GM12878 (cell line): ENCODE results near the gene C16orf90. TPM values are rescaled to one million over a fixed set of nuclear protein-coding genes. Genes with fewer than 3 reads are reported as not detected.

Experiments used
- ATF7 ChIP-seq: fragments of 450-650 bp; IDR thresholded peaks from 2 replicates; pipeline ENCODE4 v1.6.1; 2016; ENCODE audit warnings: low read depth, mild to moderate bottlenecking
- HSF1 ChIP-seq: fragments of 150-350 bp; IDR thresholded peaks from 2 replicates; pipeline ENCODE4 v1.6.1; 2014; ENCODE audit warnings: mild to moderate bottlenecking, low read depth, low read length
- LARP7 ChIP-seq: fragments of 450-650 bp; IDR thresholded peaks from 2 replicates; pipeline ENCODE4 v1.6.1; 2017; ENCODE audit warnings: mild to moderate bottlenecking
- NFIC ChIP-seq: IDR thresholded peaks from 2 replicates; pipeline ENCODE4 v1.6.1; 2012; ENCODE audit warnings: low read depth, mild to moderate bottlenecking, inconsistent platforms, low read length, moderate library complexity
- NFXL1 ChIP-seq: fragments of 450-650 bp; IDR thresholded peaks from 2 replicates; pipeline ENCODE4 v1.6.1; 2017; ENCODE audit warnings: antibody characterized with exemption, mild to moderate bottlenecking, borderline replicate concordance
- RAD51 ChIP-seq: fragments of 450-650 bp; IDR thresholded peaks from 2 replicates; pipeline ENCODE4 v1.6.1; 2016; ENCODE audit warnings: moderate library complexity, mild to moderate bottlenecking, inconsistent platforms
- RELA ChIP-seq: fragments of 450-650 bp; IDR thresholded peaks from 2 replicates; pipeline ENCODE4 v1.8.0; 2014; ENCODE audit warnings: borderline replicate concordance; ENCODE audit not compliant: partially characterized antibody
- SMAD5 ChIP-seq: IDR thresholded peaks from 2 replicates; pipeline ENCODE4 v1.6.1; 2016; ENCODE audit warnings: antibody characterized with exemption, low read depth
- SMARCA5 ChIP-seq: fragments of 450-650 bp; IDR thresholded peaks from 2 replicates; pipeline ENCODE4 v1.6.1; 2017; ENCODE audit warnings: mild to moderate bottlenecking
- SRF ChIP-seq, 2 experiments: IDR thresholded peaks; 2 replicates each; pipeline ENCODE4 v1.6.1; 2011; ENCODE audit warnings: low read depth in 2 of 2, low read length in 2 of 2, mild to moderate bottlenecking in 1 of 2, moderate library complexity in 1 of 2
- ZNF217 ChIP-seq: fragments of 450-650 bp; IDR thresholded peaks from 2 replicates; pipeline ENCODE4 v1.6.1; 2017; ENCODE audit warnings: antibody characterized with exemption, mild to moderate bottlenecking
- ZSCAN29 ChIP-seq: fragments of 450-650 bp; IDR thresholded peaks from 2 replicates; pipeline ENCODE4 v1.6.1; 2017; ENCODE audit warnings: mild to moderate bottlenecking, moderate library complexity
- ZZZ3 ChIP-seq: IDR thresholded peaks from 2 replicates; pipeline ENCODE4 v1.6.1; 2011; ENCODE audit warnings: low read depth; ENCODE audit not compliant: control insufficient read depth, insufficient read length
- polyA plus RNA-seq, 11 experiments: library from polyadenylated mRNA; depleted of rRNA in 4 of 11; unstranded in 6 of 11; stranded (reverse) in 5 of 11; fragments of >200 nt; fragmentation: Nextera tagmentation in 4 of 11; fragmentation: Illumina TruSeq in 1 of 11; extraction: Ambion mirVana in 4 of 11; extraction: Trizol in 1 of 11; gene quantifications; 1 replicate in 1 of 11; 2 replicates in 10 of 11; pipeline versions ENCODE4 v1.2.1 to v1.2.3, GENCODE V29; 2011 to 2016; ENCODE audit warnings: inconsistent platforms in 2 of 11, missing spikeins in 2 of 11, low read depth in 1 of 11
- total RNA-seq, 4 experiments: library from RNA; depleted of rRNA in 3 of 4; stranded (reverse); fragments of >200 nt in 3 of 4; fragmentation: Illumina TruSeq in 1 of 4; extraction: Trizol in 1 of 4; gene quantifications; 2 replicates each; pipeline versions ENCODE4 v1.2.1 to v1.2.3, GENCODE V29; 2013 to 2021
- TF ChIP-seq, protein P1 (sequence below): fragments of 150-350 bp; IDR thresholded peaks from 2 replicates; pipeline ENCODE4 v1.6.1; 2016; ENCODE audit warnings: low read depth, low read length
- TF ChIP-seq, protein P2 (sequence below): IDR thresholded peaks from 2 replicates; pipeline ENCODE4 v1.6.1; 2011; ENCODE audit warnings: low read depth, mild to moderate bottlenecking, low read length, moderate library complexity, borderline replicate concordance; ENCODE audit errors: extremely low read depth
- TF ChIP-seq, protein P3 (sequence below): fragments of 450-650 bp; IDR thresholded peaks from 2 replicates; pipeline ENCODE4 v1.6.1; 2017; ENCODE audit warnings: mild to moderate bottlenecking, moderate library complexity
- TF ChIP-seq, protein P4 (sequence below): fragments of 450-650 bp; IDR thresholded peaks from 2 replicates; pipeline ENCODE4 v1.6.1; 2017; ENCODE audit warnings: antibody characterized with exemption, mild to moderate bottlenecking, moderate library complexity

C16orf90 gene
- total and polyA plus RNA-seq, 10 of the 15 experiments (the other 5 are each of a cell fraction or from before 2014, with no cell fraction given): not detected

- TF ChIP-seq, protein P1, sequence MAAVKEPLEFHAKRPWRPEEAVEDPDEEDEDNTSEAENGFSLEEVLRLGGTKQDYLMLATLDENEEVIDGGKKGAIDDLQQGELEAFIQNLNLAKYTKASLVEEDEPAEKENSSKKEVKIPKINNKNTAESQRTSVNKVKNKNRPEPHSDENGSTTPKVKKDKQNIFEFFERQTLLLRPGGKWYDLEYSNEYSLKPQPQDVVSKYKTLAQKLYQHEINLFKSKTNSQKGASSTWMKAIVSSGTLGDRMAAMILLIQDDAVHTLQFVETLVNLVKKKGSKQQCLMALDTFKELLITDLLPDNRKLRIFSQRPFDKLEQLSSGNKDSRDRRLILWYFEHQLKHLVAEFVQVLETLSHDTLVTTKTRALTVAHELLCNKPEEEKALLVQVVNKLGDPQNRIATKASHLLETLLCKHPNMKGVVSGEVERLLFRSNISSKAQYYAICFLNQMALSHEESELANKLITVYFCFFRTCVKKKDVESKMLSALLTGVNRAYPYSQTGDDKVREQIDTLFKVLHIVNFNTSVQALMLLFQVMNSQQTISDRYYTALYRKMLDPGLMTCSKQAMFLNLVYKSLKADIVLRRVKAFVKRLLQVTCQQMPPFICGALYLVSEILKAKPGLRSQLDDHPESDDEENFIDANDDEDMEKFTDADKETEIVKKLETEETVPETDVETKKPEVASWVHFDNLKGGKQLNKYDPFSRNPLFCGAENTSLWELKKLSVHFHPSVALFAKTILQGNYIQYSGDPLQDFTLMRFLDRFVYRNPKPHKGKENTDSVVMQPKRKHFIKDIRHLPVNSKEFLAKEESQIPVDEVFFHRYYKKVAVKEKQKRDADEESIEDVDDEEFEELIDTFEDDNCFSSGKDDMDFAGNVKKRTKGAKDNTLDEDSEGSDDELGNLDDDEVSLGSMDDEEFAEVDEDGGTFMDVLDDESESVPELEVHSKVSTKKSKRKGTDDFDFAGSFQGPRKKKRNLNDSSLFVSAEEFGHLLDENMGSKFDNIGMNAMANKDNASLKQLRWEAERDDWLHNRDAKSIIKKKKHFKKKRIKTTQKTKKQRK: no peak
- TF ChIP-seq SRF (IDR thresholded peaks at IDR 0.05; ENCODE audit: low read depth in 2 of 2, low read length in 2 of 2): no peak
- no peak for TF ChIP-seq ZSCAN29
- no peak for TF ChIP-seq ZZZ3
- TF ChIP-seq, protein P2, sequence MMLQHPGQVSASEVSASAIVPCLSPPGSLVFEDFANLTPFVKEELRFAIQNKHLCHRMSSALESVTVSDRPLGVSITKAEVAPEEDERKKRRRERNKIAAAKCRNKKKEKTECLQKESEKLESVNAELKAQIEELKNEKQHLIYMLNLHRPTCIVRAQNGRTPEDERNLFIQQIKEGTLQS: peak; percentile 64; the same call in 1 of the 2 replicates
- TF ChIP-seq HSF1: no peak
- no peak for TF ChIP-seq ZNF217
- TF ChIP-seq LARP7: peak; percentile 87
- TF ChIP-seq SMARCA5: no peak; the same call in 1 of the 2 replicates
- 0 out of 2 replicates have a peak, but pooled peaks have one; percentile 37 for TF ChIP-seq SMAD5
- peak; percentile 45 for TF ChIP-seq RELA
- TF ChIP-seq, protein P3, sequence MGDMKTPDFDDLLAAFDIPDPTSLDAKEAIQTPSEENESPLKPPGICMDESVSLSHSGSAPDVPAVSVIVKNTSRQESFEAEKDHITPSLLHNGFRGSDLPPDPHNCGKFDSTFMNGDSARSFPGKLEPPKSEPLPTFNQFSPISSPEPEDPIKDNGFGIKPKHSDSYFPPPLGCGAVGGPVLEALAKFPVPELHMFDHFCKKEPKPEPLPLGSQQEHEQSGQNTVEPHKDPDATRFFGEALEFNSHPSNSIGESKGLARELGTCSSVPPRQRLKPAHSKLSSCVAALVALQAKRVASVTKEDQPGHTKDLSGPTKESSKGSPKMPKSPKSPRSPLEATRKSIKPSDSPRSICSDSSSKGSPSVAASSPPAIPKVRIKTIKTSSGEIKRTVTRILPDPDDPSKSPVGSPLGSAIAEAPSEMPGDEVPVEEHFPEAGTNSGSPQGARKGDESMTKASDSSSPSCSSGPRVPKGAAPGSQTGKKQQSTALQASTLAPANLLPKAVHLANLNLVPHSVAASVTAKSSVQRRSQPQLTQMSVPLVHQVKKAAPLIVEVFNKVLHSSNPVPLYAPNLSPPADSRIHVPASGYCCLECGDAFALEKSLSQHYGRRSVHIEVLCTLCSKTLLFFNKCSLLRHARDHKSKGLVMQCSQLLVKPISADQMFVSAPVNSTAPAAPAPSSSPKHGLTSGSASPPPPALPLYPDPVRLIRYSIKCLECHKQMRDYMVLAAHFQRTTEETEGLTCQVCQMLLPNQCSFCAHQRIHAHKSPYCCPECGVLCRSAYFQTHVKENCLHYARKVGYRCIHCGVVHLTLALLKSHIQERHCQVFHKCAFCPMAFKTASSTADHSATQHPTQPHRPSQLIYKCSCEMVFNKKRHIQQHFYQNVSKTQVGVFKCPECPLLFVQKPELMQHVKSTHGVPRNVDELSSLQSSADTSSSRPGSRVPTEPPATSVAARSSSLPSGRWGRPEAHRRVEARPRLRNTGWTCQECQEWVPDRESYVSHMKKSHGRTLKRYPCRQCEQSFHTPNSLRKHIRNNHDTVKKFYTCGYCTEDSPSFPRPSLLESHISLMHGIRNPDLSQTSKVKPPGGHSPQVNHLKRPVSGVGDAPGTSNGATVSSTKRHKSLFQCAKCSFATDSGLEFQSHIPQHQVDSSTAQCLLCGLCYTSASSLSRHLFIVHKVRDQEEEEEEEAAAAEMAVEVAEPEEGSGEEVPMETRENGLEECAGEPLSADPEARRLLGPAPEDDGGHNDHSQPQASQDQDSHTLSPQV: 0 out of 2 replicates have a peak, but pooled peaks have one; percentile 64
- TF ChIP-seq NFXL1: no peak
- TF ChIP-seq, protein P4, sequence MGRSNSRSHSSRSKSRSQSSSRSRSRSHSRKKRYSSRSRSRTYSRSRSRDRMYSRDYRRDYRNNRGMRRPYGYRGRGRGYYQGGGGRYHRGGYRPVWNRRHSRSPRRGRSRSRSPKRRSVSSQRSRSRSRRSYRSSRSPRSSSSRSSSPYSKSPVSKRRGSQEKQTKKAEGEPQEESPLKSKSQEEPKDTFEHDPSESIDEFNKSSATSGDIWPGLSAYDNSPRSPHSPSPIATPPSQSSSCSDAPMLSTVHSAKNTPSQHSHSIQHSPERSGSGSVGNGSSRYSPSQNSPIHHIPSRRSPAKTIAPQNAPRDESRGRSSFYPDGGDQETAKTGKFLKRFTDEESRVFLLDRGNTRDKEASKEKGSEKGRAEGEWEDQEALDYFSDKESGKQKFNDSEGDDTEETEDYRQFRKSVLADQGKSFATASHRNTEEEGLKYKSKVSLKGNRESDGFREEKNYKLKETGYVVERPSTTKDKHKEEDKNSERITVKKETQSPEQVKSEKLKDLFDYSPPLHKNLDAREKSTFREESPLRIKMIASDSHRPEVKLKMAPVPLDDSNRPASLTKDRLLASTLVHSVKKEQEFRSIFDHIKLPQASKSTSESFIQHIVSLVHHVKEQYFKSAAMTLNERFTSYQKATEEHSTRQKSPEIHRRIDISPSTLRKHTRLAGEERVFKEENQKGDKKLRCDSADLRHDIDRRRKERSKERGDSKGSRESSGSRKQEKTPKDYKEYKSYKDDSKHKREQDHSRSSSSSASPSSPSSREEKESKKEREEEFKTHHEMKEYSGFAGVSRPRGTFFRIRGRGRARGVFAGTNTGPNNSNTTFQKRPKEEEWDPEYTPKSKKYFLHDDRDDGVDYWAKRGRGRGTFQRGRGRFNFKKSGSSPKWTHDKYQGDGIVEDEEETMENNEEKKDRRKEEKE: no peak
- no peak for TF ChIP-seq RAD51
- TF ChIP-seq NFIC: no peak
- no peak for TF ChIP-seq ATF7
Observed at GRCh38 chr16:3457434-3458252, 37.6 kb downstream of the C16orf90 start (continued).
